ENCODE measurements around the gene CD84. TPM values are rescaled to one million over a fixed set of nuclear protein-coding genes. Genes with fewer than 3 reads are reported as not detected.
"Not testable (repeated sequence)": the region's sequence is repeated elsewhere in the genome, so short reads cannot be mapped to it uniquely, and the experiment has no call there.

Gene CD84
- total RNA-seq, 1 experiment from 2014 or later: not detected

GRCh38 chr1:160575112-160575664 is 4.1 kb downstream of the CD84 start:
- no peak for DNase-seq (ENCODE audit: low read depth)

GRCh38 chr1:160570840-160571239 is 8.5 kb downstream of the CD84 start:
- no peak for DNase-seq (ENCODE audit: low read depth)

GRCh38 chr1:160569806-160570205 is 9.5 kb downstream of the CD84 start:
- DNase-seq (ENCODE audit: low read depth): no peak

- DNase-seq (ENCODE audit: low read depth): no peak
Measured at GRCh38 chr1:160567858-160568682, 11.2 kb downstream of the CD84 start.

- no peak for DNase-seq (ENCODE audit: low read depth)
Measured at GRCh38 chr1:160567341-160567740, 12.0 kb downstream of the CD84 start.

- no peak for DNase-seq (ENCODE audit: low read depth)
Measured at GRCh38 chr1:160565564-160565963, 13.7 kb downstream of the CD84 start.

GRCh38 chr1:160563230-160563629 is 16.1 kb downstream of the CD84 start:
- not testable (repeated sequence) for DNase-seq (ENCODE audit: low read depth)

- not testable (repeated sequence) for DNase-seq (ENCODE audit: low read depth)
Measured at GRCh38 chr1:160562745-160563144, 16.6 kb downstream of the CD84 start.

GRCh38 chr1:160560806-160561205 is 18.5 kb downstream of the CD84 start:
- DNase-seq (ENCODE audit: low read depth): no peak

- no peak for DNase-seq (ENCODE audit: low read depth)
Measured at GRCh38 chr1:160560045-160560705, 19.1 kb downstream of the CD84 start.

- not testable (repeated sequence) for DNase-seq (ENCODE audit: low read depth)
Measured at GRCh38 chr1:160559437-160559836, 19.9 kb downstream of the CD84 start.

- DNase-seq (ENCODE audit: low read depth): no peak
Measured at GRCh38 chr1:160558660-160559380, 20.5 kb downstream of the CD84 start.

- DNase-seq (ENCODE audit: low read depth): no peak
Measured at GRCh38 chr1:160553778-160554177, 25.5 kb downstream of the CD84 start.

GRCh38 chr1:160552425-160552824 is 26.9 kb downstream of the CD84 start:
- DNase-seq (ENCODE audit: low read depth): no peak

- no peak for DNase-seq (ENCODE audit: low read depth)
Measured at GRCh38 chr1:160550572-160551034, 28.7 kb downstream of the CD84 start.

GRCh38 chr1:160549665-160550006 is 29.7 kb downstream of the CD84 start:
- DNase-seq (ENCODE audit: low read depth): no peak

- DNase-seq (ENCODE audit: low read depth): no peak
Measured at GRCh38 chr1:160548960-160549664, 30.2 kb downstream of the CD84 start.

- no peak for DNase-seq (ENCODE audit: low read depth)
Measured at GRCh38 chr1:160548183-160548582, 31.1 kb downstream of the CD84 start.

- DNase-seq (ENCODE audit: low read depth): no peak
Measured at GRCh38 chr1:160547422-160547821, 31.9 kb downstream of the CD84 start.

- DNase-seq (ENCODE audit: low read depth): no peak
Measured at GRCh38 chr1:160546942-160547341, 32.4 kb downstream of the CD84 start.

GRCh38 chr1:160544647-160545046 is 34.6 kb downstream of the CD84 start:
- peak; percentile 10 for DNase-seq (ENCODE audit: low read depth)

All from M059J (cell line).